Nephron progenitor cell (in vitro differentiated cells): ENCODE measurements around the gene EFNA5.

Source experiments
- DNase-seq: peaks from one replicate; pipeline ENCODE4 v3.0.0; 2021
- H3K27ac Mint-ChIP-seq: 2 replicates; pipeline ENCODE4 v1.8.0; 2021; ENCODE audit warnings: mild to moderate bottlenecking, moderate library complexity, mixed read lengths
- H3K27me3 Mint-ChIP-seq: 2 replicates; pipeline ENCODE4 v1.8.0; 2021; ENCODE audit warnings: mild to moderate bottlenecking, low read depth, mixed read lengths; ENCODE audit not compliant: poor library complexity
- H3K36me3 Mint-ChIP-seq: 2 replicates; pipeline ENCODE4 v1.8.0; 2021; ENCODE audit warnings: low read depth, mixed read lengths
- H3K4me1 Mint-ChIP-seq: 2 replicates; pipeline ENCODE4 v1.8.0; 2021; ENCODE audit warnings: mixed read lengths
- H3K4me3 Mint-ChIP-seq: 2 replicates; pipeline ENCODE4 v1.8.0; 2021; ENCODE audit warnings: mild to moderate bottlenecking, moderate library complexity, mixed read lengths
- H3K9me3 Mint-ChIP-seq: 2 replicates; pipeline ENCODE4 v1.8.0; 2021; ENCODE audit warnings: mild to moderate bottlenecking, moderate library complexity, mixed read lengths
- TF ChIP-seq, protein P1 (sequence below): fragments of 200-600 bp; sonication (generic); IDR thresholded peaks from 2 replicates; pipeline ENCODE4 v1.5.0; 2021; ENCODE audit warnings: antibody characterized with exemption

EFNA5 gene

GRCh38 chr5:107597803-107598202, 72.9 kb downstream of the EFNA5 start:
- peaks cover 5% of the 10 kb centered on the region for H3K36me3 Mint-ChIP-seq
- peaks cover 21% of the 10 kb centered on the region for H3K4me1 Mint-ChIP-seq
- no peak overlapping the region for H3K4me3 Mint-ChIP-seq
- DNase-seq, result no peak
- H3K9me3 Mint-ChIP-seq, result no peaks in the 10 kb centered on the region
- no peak overlapping the region for H3K27ac Mint-ChIP-seq
- TF ChIP-seq, protein P1, sequence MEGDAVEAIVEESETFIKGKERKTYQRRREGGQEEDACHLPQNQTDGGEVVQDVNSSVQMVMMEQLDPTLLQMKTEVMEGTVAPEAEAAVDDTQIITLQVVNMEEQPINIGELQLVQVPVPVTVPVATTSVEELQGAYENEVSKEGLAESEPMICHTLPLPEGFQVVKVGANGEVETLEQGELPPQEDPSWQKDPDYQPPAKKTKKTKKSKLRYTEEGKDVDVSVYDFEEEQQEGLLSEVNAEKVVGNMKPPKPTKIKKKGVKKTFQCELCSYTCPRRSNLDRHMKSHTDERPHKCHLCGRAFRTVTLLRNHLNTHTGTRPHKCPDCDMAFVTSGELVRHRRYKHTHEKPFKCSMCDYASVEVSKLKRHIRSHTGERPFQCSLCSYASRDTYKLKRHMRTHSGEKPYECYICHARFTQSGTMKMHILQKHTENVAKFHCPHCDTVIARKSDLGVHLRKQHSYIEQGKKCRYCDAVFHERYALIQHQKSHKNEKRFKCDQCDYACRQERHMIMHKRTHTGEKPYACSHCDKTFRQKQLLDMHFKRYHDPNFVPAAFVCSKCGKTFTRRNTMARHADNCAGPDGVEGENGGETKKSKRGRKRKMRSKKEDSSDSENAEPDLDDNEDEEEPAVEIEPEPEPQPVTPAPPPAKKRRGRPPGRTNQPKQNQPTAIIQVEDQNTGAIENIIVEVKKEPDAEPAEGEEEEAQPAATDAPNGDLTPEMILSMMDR, result no peak
- no peaks in the 10 kb centered on the region for H3K27me3 Mint-ChIP-seq

DNA sequence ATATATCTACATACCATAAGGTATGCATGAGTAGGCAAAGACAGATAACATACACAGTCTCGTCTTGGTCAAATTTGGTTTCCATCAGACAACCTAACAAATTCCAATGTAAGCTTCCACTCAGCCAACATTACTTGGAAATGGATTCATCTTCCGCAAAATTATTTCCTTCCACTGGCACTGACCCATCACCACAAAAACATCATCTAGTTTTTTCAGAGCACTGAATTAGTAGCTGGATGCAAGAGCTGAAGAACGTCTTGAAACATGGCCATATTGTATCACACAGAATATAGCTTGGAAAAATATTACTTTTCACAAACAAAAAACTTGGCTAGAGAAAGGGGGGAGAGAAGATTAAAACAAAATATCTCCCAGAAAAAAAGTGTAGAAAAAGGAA, 73.5 kb downstream of the EFNA5 start:
- no peaks in the 10 kb centered on the region for H3K27me3 Mint-ChIP-seq
- no peak overlapping the region for H3K4me3 Mint-ChIP-seq
- H3K27ac Mint-ChIP-seq, result no peak overlapping the region
- TF ChIP-seq, protein P1, result no peak
- peaks cover 21% of the 10 kb centered on the region for H3K4me1 Mint-ChIP-seq
- no peaks in the 10 kb centered on the region for H3K9me3 Mint-ChIP-seq
- peaks cover 5% of the 10 kb centered on the region for H3K36me3 Mint-ChIP-seq
- no peak for DNase-seq

- Mint-ChIP-seq H3K36me3 (no peaks in the 10 kb centered on the region), H3K27ac (peak overlapping the region; percentile 29), H3K27me3 (no peaks in the 10 kb centered on the region), H3K4me3 (no peak overlapping the region), H3K4me1 (peaks cover 9% of the 10 kb centered on the region), H3K9me3 (no peaks in the 10 kb centered on the region)
- TF ChIP-seq, protein P1, result no peak
- DNase-seq, result no peak
Measured at GRCh38 chr5:107594253-107595045, 76.3 kb downstream of the EFNA5 start.

DNA sequence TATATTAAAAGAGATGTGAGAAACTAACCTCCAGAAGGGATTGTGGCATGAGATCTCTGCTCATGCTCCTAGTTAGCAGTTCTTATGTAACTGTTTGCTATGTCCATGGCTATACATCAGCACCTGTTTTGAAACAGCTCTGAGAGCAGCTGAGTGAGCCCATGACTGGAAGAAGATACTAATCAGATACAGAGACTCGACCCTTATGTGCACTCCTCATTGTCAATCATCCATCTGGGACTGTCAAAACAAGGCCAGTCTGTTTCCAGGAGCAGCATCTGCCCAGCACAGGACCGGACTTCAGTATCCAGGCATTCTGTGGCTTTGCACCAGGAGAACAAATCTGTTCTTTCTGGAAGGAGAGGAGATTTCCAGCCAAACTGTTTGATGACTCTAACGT, 77.7 kb downstream of the EFNA5 start:
- peaks cover 4% of the 10 kb centered on the region for H3K27me3 Mint-ChIP-seq
- H3K27ac Mint-ChIP-seq, result peak overlapping the region; percentile 40
- peaks cover 9% of the 10 kb centered on the region for H3K4me1 Mint-ChIP-seq
- no peaks in the 10 kb centered on the region for H3K9me3 Mint-ChIP-seq
- no peak for DNase-seq
- TF ChIP-seq, protein P1, result no peak
- H3K36me3 Mint-ChIP-seq, result no peaks in the 10 kb centered on the region
- no peak overlapping the region for H3K4me3 Mint-ChIP-seq

DNA sequence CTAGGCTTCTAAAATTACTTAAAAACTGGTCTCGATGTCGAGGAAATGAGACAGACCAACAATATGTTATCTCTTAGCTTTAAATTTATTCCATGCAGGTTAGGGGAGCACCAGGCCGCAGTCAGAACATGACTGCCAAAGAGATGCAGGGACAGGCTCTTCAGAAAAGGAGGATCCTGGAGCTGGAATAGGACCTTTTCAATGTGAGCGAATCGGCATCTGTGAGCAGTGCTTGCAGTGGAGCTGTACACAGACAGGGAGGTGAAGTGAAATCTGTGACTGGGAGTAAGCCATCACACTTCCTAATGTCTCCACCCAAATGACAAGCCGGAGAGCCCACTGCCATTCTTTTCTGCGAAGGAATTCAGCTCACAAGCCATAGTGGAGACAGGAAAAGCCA, 78.2 kb downstream of the EFNA5 start:
- peaks cover 9% of the 10 kb centered on the region for H3K4me1 Mint-ChIP-seq
- H3K9me3 Mint-ChIP-seq, result no peaks in the 10 kb centered on the region
- no peaks in the 10 kb centered on the region for H3K36me3 Mint-ChIP-seq
- peak overlapping the region; percentile 61 for H3K27ac Mint-ChIP-seq
- TF ChIP-seq, protein P1, result no peak
- H3K27me3 Mint-ChIP-seq, result peaks cover 4% of the 10 kb centered on the region
- no peak overlapping the region for H3K4me3 Mint-ChIP-seq
- DNase-seq, result no peak

- Mint-ChIP-seq H3K9me3 (no peaks in the 10 kb centered on the region), H3K36me3 (no peaks in the 10 kb centered on the region), H3K4me1 (peaks cover 9% of the 10 kb centered on the region), H3K27me3 (peaks cover 4% of the 10 kb centered on the region), H3K4me3 (no peak overlapping the region), H3K27ac (no peak overlapping the region)
- no peak for DNase-seq
- TF ChIP-seq, protein P1, result no peak
Measured at GRCh38 chr5:107590686-107591085, 80.1 kb downstream of the EFNA5 start.
